HuH-7.5 (cell line): ENCODE data around the gene TPM1.

ENCODE experiments used
- DNase-seq: peaks from one replicate; pipeline ENCODE4 v3.0.0; 2011; ENCODE audit warnings: low spot score

TPM1 gene

DNA sequence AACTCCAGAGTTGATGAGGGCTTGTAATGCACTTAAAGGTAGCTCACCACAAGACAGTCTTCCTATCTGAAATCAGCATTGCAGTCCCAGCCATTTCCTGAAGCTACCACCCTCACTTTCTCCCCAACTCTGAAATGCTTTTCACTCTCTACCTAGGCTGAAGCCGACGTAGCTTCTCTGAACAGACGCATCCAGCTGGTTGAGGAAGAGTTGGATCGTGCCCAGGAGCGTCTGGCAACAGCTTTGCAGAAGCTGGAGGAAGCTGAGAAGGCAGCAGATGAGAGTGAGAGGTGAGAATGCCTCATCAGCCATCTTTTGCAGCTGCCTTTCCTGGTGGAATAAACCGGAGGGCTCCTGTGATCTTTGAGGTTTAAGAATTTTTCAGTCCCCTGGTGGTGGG is 14.3 kb downstream of the TPM1 start:
- no peak for DNase-seq

DNA sequence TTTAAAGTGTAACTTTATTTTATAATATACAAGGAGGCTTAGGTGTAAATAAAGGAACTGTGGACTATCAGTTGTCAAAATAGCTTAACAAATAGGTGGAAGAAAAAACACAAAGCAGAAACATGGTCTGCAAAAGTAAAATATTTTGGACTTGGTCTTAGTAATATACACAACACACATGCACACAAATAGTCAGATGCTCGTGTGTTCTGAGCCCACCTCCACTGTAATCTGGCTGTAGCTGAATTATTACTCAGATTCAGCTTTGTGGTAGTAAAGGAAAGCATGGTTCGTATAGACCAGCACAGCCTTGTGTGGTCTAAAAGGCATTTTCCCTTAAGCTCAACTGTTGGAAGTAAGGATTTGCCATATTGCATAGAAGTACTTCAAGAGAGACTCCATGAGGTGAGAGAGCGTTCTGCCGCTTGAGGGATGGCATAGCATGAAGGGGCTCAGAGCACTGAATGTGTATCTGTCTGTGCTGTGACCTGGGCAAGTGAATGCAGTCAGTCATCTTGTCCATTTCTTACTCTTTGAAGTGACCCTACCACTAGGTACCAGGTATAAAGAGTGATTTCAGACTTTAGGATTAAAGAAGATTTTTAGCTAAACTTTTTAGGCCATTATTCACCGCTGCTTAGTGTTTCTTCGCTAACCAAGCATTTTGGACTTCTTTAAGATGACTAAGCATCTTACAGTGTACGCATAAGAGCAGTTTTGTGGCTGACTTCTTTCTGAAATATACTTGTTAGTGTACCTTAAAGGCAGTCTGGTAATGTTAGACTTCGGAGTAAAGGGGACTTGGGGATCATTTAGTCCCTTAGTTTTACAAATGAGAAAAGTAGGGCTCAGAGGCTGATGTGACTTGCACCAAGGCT is 15.2 kb downstream of the TPM1 start:
- no peak for DNase-seq

DNA sequence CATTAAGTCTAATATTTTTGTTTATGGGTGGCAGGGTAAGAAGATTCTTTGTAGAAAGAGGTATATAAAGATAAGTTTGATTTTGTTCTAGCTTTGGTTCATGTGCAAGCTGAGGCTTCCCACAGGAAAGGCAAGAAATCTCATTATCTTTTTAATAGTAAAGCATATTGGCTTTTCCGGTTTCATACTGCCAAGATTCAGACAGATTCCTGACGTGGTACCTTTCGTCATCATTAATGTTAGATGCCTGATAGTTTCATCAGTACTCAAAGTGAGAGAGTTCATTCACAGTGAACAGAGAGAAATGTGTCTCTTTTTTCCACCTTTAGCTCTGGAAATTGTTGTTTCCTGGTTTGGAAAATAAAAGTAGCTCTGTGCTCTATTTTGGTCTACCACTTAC is 16.5 kb downstream of the TPM1 start:
- no peak for DNase-seq

DNA sequence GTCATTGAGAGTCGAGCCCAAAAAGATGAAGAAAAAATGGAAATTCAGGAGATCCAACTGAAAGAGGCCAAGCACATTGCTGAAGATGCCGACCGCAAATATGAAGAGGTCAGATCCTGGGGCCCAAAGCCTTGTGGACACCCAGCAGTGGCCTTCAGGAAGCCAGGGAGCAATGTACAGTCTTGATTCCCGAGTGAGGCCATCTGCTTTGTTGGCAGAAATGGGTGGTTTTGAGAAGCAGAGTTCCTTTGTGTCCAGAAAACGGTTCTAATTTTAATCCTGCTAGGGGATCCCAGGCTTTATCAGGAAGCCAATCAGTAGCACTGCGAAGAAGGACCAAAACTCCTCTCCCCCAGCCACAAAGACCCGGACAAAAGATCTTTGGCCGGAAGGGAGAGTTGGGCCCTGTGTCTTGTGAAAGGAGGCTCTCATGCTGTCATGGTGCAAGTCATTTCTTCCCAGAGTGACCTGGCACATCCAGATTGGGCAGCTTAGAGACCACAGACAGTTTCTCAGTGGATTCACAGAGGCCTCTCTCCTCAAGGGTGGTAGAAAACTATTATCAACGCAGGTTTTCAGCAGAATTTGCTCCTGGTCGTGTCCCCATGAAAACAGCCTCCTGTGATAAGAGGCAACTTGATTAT is 17.1 kb downstream of the TPM1 start:
- no peak for DNase-seq

DNA sequence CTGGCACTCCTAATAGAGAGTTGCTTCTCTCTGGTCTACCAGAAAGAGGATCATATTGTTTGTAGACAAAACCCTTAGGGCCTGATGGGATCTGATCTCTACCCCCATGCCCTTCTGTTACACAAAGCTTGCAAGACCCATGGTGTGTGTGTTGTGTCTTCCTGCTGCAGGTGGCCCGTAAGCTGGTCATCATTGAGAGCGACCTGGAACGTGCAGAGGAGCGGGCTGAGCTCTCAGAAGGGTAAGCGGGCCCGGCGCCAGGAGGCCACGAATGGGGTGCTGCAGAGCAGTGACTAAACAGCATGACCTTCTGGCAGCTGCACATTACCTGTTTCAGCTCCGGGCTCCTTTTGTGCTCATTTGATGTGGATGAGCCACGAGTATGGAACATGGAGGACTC is 18.2 kb downstream of the TPM1 start:
- DNase-seq, result no peak

DNA sequence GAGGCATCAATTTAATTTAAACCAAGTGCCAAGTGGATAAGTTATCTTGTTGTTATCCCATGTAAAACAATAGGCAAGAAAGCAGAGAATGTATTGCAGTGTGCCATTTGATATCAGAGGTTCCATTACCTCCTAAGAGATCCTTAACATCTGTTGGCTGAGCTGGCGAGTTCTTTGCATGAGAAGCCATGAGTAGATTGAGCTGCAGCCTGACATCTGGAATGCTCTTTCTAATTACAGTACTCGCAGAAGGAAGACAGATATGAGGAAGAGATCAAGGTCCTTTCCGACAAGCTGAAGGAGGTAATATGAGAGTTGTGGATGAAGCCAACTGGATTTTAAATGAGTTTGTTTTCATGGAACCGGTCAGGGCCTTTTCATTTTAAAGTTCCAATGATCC is 19.4 kb downstream of the TPM1 start:
- no peak for DNase-seq

DNA sequence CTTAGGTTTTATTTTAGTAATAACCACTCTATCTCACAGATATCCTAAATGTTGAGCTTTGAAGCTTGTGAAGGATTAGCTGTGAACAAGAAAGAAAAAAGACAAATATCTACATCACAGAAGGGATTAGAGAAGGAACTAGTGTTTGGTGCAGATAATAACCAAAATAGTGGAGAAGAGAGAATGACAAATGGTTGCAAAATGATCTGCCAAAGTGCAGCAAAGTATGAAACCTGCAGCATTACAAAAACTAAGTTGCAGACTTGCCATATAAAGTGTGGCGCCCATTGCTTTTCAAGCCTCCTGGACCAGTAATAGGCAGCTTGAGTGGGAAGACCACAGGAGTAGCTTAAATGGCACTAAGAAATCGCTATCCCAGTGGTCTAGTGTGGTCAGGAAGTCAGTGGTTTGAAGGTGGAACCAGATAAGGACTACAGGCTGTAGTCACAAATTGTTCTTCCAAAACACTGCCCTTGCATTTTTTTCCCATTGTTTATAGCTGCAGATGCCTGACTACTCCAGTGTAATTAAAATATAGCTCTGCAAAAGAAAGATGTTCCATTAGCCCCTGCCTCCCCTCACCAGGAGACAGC is 20.7 kb downstream of the TPM1 start:
- DNase-seq, result no peak

DNA sequence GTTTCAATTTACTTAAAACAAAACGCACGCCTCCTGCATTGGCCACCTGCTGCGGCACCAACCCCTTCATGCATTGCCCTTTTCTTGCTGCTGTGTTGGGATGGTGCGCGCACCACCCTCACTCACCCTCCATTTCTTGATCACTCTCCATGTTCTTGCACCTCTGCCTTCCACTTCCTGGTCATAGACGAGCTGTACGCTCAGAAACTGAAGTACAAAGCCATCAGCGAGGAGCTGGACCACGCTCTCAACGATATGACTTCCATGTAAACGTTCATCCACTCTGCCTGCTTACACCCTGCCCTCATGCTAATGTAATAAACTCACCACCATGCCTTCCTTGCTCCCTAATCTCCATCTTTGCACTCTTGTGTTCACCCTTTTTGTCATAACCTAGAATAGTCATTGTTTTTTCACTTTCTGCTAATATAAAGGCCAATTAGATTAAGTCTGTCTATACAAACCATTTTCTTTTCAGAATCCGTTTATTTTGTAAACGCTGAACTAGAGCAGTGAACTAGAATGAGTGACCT is 21.4 kb downstream of the TPM1 start:
- no peak for DNase-seq

DNA sequence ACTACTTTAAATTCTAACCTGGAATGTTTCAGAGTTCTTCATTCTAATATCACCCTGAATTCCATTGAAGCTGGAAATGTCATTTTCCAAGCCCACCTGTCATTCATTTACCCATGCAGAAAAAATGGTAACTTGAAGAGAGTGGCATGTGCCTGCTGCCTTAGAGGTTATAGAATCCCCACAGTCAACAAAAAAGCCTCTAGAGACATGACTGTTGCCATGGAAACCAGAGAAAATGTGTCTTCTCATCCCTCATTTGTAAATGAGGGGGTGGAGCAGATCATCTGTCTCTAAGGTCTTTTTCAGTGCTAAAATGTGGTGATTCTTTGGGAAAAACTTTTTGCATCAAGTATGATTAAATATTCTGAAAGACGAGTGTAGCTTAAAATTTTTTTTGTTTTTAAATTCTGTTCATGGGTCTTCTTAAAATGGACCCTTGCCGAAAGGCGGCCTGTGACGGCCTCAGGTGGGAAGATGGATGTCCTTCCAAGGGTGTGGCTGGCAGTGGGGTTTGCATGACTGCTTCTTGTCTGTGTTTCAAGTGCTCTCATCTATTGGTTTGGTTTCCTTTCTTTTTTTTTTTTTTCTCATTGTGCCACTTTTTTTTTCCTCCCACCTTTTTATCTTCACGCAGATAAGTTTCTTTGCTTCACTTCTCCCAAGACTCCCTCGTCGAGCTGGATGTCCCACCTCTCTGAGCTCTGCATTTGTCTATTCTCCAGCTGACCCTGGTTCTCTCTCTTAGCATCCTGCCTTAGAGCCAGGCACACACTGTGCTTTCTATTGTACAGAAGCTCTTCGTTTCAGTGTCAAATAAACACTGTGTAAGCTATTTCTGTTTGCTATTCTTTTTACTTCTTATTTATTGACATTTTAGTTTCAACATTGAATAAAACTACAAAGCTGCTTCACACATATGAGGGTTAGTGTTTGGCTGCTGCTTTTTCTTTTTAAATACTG is 23.0 kb downstream of the TPM1 start:
- no peak for DNase-seq

DNA sequence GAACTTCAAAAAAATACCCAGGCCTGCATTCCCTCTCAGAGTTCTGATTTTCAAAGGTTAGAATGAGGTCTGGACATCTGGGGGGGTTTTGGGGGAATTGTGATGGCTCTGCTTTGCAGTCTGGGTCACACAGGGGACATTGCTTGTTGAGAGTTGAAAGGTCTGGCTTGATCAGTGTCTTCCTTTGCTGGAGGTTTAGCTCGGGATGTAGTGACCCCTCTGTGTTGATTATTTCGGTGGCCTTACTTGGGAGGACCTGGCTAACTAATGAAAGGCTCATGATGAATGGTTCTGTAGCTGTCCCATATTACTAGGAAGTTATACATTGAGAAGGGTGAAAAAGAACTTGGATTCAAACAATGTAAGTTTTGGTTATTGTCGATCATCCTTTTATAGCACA is 23.7 kb downstream of the TPM1 start:
- DNase-seq, result no peak

DNA sequence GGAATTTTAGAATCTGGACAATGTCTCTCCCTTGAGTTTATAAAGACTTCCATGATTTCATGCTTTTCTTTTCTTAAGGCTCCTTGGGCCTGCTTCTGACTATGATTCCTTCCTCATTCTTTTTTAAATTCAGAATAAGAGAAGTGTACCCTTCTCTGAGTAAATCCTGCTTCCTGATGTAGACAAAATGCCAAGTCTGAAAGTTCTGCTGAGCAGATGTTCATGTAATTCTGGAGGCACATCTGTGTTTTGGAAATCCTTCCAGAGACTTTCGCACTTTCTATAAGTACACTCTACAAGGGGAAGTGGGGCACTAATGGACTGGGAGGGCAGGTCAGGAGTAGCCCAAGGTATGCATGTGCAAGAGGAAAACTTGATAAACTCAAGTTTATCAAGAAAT is 24.8 kb downstream of the TPM1 start:
- DNase-seq, result no peak

DNA sequence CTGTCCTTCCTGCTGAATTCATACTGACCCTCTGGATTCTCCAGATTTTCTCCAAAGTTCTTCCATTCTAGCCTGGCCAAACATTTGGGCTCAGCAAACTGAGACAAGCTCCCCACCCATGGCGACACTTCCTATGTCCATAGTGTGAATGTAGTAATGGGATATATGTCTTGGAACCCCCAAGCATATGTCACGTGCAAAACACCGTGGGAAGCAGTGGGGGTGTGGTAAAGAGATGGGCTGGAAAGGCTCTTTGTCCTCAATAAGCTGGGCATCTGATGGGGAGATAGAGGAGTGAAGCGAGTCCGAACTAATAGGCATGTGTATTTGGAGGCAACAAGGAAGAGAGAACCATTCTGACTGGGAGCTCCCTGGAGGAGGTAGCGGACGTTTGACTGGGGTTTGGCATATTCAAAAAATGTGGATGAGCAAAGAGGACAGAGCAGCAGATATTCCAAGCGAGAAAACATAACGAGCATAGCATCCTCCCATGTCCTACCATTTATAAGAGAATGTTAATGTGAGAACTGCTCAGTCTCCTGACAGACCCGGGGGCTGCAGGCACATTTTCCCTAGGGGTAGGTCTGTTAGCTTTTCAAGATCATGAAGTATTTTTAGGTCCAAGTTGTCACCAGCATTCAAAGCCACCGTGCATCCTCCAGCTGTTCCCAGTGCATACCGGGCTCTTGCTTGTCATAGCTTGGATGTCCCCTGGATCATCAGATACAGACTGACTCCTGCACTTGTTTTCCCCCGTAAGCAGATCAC is 25.6 kb downstream of the TPM1 start:
- no peak for DNase-seq

DNA sequence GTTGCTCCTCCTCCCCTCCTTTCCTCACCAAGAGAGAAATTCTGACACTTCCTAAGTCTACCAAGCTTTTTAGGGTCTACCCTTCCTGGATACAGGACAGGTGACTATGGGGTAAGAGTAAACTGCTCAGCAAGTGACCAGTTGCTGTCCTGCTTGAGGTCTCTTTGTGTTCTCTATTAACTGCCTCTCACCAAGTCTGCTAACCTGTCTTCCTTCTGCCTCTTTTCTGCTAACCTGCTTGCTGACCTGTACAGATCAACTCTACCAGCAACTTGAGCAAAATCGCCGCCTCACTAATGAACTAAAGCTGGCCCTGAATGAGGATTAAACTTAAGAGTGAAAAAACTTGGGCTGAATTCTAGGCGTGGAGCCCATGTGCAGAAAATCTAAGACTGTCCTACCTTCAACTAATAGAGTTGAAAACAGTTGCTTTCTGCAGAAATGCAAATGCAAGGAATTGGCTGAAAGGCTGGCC is 27.1 kb downstream of the TPM1 start:
- no peak for DNase-seq

DNA sequence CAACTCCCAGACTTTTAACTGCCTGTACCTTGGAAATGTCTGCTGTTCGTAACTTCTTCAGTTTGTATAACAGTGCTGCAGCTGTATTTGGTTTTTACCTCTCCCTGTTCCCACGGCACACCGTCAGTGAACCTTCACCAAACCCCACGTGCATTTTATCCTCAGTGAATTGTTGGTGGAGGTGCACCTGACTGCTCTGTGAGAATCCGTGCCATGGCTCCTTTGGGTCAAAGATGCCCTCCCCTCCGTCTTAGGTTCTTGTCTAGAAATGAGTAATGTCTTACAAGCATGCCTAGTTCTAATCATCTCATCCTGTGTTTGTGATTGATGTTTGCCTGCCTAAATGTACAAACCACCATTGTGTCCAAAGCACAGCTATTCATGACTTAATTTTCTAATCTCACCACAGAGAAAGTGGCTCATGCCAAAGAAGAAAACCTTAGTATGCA is 28.2 kb downstream of the TPM1 start:
- no peak for DNase-seq

DNA sequence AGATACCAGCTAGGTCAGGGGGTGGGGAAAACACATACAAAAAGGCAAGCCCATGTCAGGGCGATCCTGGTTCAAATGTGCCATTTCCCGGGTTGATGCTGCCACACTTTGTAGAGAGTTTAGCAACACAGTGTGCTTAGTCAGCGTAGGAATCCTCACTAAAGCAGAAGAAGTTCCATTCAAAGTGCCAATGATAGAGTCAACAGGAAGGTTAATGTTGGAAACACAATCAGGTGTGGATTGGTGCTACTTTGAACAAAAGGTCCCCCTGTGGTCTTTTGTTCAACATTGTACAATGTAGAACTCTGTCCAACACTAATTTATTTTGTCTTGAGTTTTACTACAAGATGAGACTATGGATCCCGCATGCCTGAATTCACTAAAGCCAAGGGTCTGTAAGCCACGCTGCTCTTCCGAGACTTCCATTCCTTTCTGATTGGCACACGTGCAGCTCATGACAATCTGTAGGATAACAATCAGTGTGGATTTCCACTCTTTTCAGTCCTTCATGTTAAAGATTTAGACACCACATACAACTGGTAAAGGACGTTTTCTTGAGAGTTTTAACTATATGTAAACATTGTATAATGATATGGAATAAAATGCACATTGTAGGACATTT is 28.9 kb downstream of the TPM1 start:
- no peak for DNase-seq

DNA sequence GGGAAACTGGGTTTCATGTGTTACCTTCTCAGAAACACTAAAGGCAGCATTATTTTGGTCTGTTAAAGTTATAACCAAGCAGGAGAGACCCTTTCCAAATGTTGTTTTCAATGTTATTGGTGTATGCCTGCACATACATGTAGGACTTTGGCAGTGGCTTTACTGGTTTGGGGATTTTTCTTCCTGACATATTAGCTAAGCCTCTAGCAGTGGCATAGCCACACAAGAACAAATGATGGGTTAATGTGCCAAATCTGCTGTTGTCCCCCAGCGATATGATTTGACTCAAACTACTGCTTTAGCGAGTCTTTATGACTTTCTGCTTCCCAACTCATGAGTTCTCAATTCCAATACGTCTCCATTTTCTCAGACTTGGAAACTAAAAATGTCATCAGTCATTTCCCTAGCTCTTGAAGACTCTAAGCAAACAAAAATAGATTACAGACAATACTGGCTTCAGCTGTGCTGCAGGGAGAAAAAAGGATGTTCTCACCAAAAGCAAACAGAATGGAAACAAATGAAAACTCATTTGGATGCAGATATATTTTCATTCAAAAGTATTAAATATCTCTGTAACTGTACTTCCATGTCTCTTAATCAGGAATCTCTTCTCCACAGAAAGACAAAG is 29.6 kb downstream of the TPM1 start:
- DNase-seq, result no peak

DNA sequence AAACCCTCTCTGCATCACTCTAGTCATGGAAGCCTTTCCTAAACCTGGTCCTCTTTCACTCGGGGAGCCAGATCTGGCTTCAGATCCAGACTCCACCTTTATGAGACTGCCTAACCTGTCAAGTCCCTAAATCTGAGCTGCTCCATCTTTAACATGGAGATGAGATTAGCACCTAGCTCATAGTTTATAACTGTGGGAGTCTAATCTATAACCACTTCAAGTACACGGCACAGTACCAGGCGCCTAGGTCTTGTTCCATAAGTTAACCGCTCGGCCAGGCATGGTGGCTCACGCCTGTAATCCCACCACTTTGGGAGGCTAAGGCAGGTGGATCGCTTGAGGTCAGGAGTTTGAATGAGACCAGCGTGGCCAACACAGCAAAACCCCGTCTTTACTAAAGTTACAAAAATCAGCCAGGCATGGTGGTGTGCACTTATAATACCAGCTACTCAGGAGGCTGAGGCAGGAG is 30.3 kb downstream of the TPM1 start:
- DNase-seq, result no peak

DNA sequence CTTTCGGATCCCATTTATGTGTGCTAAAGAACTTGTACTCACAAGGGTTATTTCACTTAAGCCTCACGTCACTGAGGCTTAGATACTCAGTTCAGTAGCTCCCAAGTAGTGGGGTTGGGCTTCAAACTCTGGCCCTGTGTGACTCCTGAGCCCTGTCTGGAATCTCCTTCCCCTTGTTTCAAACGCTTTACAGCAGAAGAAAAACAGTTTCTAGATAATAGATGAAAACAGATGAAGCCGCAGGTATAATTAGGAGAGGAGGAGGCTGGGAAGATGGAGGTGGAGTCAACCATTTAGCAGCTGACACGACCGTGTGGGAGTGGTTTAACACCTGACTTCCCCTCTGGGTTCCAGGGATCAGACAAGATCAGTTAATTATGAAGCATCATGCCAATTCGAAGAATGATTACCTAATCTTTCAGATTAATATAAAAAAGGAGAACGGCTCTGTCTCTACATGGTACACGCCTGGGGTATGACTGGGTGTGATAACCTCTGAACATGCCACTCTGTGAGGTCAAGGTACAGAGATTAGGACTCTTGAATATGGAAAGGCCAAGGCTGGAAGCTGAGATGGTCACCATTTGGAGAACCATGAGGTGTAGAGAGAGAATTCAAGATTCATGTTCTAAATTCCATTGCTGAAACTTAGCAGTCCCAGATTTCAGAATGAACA is 31.1 kb downstream of the TPM1 start:
- DNase-seq, result no peak
